DOHH2 (cell line): ENCODE measurements around the gene GNG12.

ENCODE experiments used
- EZH2phosphoT487 ChIP-seq: fragments of 200-600 bp; sonication (generic); IDR thresholded peaks from 2 replicates; pipeline ENCODE4 v1.6.1; 2017; ENCODE audit warnings: borderline replicate concordance, mild to moderate bottlenecking, antibody characterized with exemption, low read length, moderate library complexity, mixed read lengths
- TF ChIP-seq, protein P1 (sequence below): fragments of 200-600 bp; sonication (generic); IDR thresholded peaks from one replicate; pipeline ENCODE4 v1.5.1; 2014; ENCODE audit warnings: antibody characterized with exemption, mild to moderate bottlenecking, low read depth, low read length; ENCODE audit not compliant: poor library complexity, severe bottlenecking

- TF ChIP-seq, protein P1, sequence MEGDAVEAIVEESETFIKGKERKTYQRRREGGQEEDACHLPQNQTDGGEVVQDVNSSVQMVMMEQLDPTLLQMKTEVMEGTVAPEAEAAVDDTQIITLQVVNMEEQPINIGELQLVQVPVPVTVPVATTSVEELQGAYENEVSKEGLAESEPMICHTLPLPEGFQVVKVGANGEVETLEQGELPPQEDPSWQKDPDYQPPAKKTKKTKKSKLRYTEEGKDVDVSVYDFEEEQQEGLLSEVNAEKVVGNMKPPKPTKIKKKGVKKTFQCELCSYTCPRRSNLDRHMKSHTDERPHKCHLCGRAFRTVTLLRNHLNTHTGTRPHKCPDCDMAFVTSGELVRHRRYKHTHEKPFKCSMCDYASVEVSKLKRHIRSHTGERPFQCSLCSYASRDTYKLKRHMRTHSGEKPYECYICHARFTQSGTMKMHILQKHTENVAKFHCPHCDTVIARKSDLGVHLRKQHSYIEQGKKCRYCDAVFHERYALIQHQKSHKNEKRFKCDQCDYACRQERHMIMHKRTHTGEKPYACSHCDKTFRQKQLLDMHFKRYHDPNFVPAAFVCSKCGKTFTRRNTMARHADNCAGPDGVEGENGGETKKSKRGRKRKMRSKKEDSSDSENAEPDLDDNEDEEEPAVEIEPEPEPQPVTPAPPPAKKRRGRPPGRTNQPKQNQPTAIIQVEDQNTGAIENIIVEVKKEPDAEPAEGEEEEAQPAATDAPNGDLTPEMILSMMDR, result no peak
- no peak for TF ChIP-seq EZH2phosphoT487
Observed at GRCh38 chr1:67687198-67687545, 146.1 kb downstream of the GNG12 start.
